Fibroblast of skin of right biceps (primary cell): ENCODE data around the gene YBX2.

Source experiments
- DNase-seq: peaks from one replicate; pipeline ENCODE4 v3.0.0-alpha.2; 2013

YBX2 gene

DNA sequence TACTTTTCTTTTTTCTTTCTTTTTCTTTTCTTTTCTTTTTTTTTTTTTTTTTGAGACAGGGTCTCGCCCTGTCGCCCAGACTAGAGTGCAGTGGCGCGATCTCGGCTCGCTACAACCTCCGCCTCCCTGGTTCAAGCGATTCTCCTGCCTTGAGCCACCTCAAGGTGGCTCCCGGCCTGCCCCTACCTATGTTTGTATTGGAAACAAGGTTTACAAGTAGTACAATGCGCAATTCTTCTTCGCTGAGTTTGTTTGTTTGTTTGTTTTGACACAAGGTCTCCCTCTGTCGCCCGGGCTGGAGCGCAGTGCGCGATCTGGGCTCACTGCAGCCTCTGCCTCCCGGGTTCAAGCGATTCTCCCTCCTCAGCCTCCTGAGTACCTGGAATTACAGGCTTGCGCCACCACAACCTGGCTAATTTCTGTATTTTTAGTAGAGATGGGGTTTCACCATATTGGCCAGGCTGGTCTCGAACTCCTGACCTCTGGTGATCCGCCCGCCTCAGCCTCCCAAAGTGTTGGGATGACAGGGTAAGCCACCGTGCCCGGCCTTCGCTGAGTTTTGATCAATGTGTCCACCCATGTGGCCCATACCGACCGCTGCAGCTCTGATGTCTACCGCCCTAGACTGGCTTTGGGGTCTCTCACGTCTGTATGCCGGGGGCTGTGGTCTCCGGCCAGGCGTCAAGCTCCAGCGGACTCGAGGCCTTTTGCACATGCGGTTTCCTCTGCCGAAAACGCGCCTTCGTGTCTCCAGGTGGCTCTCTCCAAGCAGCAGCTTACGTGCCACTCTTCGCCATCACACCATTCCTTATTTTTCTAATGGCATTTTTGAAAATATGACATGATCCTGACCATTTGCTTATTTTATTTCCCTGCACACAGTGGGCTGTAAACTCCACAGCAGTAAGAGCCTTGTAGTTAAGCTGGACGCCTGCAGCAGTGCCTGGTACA, 1.1 kb upstream of the YBX2 start:
- DNase-seq = no peak

DNA sequence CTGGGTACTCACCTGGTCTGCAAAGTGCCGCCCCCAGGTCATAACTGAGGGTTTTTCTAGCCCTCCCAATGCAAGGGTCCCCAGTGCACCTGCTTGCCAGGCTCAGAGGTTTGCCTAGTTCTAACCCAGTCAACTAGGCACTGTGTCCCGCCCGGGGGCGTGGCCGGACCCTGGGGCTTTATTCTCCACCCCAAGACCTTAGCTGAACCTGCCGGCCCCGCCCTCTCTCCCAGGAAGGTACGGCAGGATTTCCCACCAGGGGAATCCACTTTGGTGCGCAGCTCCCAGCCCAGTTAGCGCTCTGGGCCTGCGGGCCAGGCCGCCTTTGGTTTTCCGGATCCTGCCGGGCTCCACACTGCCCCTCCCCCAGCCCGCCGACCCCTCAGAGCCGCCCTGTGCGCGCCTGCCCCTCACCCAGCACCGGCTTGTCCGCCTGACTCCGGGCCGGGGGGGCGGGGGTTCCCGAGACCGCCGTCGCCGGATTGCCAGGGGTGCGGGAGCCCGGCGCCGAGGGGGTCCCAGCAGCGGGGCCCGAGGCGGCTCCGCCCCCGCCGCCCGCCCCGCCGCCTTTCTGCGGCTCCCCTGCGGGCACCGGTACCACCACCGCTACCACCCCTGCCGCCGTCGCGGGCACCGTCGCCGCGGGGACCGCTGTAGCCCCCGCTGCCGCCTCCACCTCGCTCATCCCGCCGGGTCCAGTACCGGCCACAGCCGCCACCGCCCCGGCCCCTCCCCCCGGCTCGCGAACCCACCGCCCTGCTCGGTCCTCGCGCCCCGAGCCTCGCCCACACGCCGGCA, 424 bp downstream of the YBX2 start:
- no peak for DNase-seq

DNA sequence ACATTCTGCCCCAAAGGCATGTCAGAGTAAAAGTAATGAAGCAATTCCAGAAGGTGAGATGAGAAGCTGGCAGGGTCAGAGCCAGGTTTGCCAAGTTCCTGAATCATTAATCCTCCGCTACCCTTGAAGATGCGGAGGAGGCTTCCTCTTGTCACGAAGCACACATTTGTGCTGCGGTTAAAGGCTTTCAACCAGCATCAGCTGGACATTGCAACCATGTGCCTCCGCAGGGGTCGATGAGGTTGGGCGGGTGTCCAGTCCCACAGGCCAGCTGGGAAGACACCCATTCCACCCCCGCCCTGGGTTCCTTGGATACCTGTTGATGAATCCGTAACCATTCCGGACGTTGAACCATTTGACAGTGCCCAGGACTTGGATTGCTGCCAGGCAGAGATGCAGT, 1.3 kb downstream of the YBX2 start:
- DNase-seq = no peak

DNA sequence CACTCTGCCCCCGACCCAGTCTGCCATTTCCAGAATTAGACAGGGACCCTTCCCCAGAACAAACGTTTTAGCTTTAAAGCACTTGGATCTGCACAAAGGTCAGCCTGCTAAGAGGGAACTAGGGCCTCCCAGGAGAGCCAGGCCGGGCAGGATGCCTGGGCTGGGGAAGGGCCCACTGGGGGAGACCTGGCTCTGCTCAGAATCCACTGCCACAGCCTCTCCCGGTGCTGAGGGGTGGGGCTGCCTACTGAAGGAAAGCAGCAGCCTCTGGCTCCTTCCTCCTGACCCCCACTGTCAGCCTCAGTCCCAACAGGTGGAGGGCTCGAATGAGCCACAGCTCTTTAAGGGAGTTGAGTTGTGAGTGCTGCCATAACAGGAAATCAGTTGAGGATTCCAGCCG, 1.7 kb downstream of the YBX2 start:
- DNase-seq = no peak

DNA sequence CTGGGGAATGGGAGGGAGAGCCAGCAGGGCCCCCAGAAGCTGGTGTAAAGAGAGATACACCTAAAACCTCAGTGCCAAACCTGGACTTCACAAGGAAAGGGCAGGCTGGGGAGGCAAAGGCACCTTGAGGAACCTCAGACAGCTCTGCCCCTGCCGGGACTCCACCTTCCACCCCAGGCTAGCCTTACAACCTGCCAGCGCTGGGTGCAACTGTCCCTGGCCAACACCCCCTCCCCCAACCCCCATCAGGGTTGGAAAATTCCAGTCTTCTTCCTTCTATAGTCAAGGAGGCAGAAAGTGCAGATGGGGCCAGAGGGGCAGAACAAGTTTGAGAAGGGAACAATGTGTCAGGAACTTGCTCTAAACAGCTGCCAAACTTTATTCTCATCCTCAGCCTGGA, 2.2 kb downstream of the YBX2 start:
- no peak for DNase-seq

DNA sequence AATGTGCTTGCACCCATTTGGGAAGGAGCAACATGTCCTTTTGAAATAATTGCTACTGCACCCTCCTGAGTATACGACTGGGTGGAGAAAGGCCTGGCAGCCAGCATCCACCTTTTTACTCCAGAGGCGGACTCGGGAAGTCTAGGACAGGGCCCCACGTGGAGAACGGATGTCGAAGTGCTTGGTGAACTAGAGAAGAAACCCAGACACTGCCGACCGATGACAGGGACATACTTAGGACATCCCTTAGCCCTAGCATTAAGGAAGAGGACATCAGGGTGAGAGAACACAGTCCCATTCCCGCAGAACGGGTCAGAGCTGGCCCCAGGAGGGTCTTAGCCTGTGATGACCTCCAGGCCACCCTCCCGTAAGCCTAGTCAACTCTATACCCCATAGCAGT, 3.8 kb downstream of the YBX2 start:
- no peak for DNase-seq

DNA sequence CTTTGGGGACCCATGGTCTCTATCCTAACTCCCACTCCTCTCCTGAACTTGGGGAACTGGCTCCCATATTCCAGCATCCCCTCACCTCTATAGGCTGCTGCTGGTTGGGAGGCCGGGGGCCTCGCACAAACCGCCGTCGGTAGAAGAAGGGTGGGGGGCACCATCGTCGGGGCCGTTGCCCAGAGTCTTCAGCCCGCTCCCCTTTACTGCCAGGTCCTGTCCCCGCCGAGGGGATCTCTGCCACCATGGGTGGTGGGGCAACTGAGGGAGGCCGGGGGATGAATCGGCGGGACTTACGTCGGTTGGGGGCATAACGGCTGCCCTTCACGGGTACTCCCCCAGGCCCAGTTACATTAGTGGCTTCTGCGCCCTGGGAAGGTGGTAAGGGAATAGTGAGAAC, 4.3 kb downstream of the YBX2 start:
- DNase-seq = no peak

DNA sequence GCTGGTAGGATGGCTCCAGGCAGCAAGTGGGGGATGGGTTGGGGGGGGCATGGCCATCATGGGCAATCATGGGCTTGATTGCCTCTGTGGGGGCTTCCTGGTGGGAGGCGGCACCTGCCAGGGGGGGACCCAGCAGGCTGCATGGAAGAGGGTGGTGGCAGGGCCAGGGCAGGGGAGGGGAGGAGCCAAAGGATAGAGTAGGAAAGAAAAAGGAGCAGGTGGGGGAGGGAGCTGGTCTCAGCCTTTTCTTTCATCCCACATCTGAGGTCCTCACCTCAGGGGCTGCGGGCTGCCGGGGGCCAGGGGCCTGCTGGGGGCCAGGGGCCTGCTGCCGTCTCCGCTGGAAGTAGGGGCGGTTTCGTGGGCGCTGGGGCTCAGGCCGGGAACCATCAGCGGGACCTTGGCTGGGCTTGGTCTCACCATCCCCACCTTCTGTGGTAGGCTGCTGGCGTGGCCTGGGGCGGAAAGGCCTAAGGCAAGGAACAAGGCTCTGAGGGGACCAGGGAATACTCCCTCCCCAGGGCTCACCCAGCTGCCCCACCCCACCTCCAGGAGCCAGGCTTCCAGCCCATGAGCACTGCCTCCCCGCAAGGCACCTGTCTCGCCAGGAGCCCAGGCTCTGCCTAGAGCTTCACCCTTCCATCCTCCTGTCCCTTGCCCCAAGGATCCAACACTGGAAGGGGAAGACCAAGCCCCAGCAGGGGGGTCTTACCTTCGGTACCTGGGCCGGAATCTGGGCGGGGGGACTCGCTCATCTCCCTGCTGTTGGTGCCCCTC, 5.0 kb downstream of the YBX2 start:
- DNase-seq = no peak

DNA sequence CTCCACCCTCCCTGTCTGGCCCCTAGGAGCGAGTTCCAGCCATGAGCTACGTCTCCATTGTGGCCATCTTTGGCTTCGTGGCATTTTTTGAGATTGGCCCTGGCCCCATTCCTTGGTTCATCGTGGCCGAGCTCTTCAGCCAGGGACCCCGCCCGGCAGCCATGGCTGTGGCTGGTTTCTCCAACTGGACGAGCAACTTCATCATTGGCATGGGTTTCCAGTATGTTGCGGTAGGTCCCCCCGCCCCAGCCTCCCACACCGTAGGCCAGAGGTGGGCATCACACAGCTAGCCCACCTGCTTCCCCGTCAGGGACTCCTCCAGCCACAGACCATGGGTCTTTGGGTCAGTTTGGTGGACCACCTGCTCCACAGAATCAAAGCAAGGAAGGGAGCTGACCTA, 8.8 kb downstream of the YBX2 start:
- DNase-seq = no peak

DNA sequence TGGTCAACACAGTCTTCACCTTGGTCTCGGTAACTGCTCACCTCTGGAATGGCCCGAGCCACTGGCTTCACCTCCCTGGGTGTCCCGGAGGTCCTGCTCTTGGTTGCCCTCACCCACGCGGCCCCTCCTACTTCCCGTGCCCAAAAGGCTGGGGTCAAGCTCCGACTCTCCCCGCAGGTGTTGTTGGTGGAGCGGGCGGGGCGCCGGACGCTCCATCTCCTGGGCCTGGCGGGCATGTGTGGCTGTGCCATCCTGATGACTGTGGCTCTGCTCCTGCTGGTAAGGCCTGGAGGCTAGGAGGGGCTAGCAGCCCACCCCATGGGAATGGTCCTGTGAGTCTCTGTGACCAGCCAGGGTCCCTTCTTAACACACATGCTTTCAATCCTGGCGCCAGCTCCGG, 9.5 kb downstream of the YBX2 start:
- no peak for DNase-seq

DNA sequence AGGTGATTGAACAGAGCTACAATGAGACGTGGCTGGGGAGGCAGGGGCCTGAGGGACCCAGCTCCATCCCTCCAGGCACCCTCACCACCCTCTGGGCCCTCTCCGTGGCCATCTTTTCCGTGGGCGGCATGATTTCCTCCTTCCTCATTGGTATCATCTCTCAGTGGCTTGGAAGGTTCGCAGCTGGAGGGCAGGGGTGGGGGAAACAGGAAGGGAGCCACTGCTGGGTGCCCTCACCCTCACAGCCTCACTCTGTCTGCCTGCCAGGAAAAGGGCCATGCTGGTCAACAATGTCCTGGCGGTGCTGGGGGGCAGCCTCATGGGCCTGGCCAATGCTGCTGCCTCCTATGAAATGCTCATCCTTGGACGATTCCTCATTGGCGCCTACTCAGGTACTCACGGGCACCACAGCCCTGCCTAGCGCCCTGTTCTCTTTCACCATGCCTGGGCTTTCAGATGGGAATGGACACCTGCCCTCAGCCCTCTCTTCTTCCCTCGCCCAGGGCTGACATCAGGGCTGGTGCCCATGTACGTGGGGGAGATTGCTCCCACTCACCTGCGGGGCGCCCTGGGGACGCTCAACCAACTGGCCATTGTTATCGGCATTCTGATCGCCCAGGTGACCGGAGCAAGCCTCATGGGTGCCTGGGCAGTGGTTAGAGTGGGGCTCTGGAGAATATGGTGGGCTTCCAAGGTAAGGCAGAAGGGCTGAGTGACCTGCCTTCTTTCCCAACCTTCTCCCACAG, 10.8 kb downstream of the YBX2 start:
- DNase-seq = no peak

DNA sequence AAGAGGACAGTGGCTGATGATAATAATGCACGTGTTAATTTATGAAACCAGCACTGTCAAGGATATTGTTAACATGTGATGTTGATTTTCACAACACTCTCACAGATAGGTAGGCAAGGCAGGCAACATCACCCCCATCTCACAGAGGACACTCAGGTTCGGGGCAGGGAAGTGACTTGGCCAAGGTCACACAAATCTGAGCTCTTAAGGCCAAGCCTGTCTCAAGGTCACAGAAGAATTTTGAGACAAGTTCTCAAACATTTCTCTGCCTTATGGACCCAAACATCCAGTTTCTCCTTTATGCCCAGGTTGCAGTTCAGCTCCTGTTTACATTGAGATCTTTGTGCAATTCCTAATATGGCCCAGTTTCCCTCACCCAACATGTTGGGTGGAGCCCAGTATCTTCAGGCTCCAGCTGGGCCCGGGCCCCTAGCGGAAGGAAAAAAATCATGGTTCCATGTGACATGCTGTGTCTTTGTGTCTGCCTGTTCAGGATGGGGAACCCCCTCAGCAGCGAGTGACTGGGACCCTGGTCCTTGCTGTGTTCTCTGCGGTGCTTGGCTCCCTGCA, 11.6 kb downstream of the YBX2 start:
- no peak for DNase-seq

DNA sequence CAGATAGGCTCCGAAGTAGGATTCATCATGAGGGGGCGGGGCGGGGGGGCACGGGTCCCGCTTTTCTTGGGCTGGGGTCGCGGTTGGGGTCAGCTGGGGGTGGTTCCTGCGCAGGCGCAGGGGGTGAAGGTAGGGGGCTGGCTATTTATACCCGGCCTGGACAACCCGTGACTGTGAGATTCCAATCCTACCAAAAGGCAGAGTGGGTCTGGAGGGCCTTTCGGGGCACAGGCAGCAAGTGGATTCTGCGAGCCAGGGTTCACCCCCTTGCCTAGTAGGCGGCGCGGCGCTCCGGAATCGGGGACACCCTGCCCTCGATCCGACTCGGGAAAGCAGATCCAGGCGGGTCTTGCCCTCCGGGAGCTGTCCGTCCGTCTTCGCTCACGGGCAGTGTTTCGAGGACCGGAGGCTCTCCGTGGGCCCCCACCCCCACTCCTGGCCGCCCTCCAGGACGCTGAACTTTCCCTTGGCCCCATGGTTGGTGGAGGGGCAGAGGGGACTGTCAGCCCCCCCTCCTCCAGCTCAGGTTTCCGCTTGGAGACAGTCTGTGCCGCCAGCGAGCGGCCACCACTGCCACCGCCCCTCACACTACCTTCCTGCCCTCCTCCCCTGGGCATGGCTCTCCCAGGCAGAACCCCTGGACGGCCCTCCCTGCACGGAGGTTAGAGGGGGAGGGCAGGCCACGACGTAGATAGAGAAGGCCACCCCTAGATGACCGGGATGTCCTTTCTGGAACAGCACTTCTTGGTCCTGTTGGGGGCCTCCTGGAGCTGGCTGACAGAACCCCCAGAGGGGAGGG, 12.3 kb downstream of the YBX2 start:
- DNase-seq = no peak

DNA sequence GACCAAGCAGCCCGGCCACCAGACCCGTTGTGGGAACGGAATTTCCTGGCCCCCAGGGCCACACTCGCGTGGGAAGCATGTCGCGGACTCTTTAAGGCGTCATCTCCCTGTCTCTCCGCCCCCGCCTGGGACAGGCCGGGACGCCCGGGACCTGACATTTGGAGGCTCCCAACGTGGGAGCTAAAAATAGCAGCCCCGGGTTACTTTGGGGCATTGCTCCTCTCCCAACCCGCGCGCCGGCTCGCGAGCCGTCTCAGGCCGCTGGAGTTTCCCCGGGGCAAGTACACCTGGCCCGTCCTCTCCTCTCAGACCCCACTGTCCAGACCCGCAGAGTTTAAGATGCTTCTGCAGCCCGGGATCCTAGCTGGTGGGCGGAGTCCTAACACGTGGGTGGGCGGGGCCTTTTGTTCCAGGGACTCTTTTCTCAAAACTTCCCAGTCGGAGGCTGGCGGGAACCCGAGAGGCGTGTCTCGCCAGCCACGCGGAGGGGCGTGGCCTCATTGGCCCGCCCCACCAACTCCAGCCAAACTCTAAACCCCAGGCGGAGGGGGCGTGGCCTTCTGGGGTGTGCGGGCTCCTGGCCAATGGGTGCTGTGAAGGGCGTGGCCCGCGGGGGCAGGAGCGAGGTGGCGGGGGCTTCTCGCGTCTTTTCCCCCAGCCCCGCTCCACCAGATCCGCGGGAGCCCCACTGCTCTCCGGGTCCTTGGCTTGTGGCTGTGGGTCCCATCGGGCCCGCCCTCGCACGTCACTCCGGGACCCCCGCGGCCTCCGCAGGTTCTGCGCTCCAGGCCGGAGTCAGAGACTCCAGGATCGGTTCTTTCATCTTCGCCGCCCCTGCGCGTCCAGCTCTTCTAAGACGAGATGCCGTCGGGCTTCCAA, 13.1 kb downstream of the YBX2 start, which contains the start of gene SLC2A4:
Gene SLC2A4, plus strand, starts transcription at position 645 of the 879 bp plus-strand sequence. Its CDS starts 217 bp downstream, at position 862.
- DNase-seq = peak; percentile 94

DNA sequence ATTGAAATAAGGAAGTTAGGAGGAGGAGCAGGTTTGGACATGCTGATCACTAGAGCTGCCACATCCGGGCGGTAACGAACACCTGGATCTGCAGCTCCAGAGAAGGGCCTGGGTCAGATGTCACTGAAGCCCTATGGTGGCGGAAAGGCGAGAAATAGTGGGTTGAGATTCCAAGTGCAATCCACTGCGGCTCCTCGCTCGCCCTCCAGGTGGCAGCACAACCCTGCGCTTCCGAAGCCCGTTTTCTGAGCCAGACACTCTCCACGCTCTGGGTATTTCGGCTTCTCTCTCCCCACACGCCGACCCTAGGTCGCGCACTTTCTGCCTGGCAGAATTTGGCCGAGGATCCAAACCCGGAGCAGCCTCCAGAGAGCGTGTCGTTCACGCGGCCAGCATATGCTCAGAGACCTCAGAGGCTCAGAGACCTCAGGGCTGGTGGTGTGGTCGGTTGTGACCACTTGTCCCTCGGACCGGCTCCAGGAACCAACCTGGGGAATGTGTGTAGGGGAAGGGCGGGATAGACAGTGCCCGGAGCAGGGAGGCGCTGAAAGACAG, 13.8 kb downstream of the YBX2 start:
- peak; percentile 68 for DNase-seq

DNA sequence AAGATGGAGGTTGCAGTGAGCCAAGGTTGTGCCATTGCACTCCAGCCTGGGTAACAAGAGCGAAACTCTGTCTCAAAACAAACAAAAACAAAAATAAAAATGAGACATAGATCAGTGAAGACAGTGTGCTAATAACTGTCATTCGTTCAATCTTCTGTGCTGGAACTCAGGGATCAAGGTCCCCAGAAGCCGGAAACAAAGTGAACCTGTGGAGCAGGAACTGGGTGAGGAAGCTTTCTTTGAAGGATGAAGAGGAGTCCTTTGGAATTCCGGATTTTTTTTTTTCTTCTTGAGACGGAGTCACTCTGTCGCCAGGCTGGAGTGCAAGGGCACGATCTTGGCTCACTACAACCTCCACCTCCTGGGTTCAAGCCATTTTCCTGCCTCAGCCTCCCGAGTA, 15.0 kb downstream of the YBX2 start:
- DNase-seq = no peak

DNA sequence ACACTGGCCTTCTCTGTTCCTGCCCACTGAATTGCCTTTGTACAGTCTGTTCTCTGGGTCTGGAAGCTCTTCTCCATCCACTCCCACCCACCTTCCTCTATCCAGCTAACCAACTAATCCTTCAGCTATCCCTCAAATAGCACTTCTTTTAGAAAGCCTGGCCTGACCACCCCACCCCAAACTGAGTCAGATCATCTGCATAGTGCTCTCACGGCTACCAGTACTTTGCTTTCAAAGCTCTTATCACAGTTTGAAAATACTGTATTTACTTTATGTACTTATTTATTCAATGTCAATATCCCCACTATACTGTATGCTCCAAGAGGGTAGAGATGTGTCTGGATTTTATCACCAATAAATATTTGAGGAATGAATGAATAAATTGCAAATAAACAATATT, 27.7 kb downstream of the YBX2 start:
- no peak for DNase-seq

DNA sequence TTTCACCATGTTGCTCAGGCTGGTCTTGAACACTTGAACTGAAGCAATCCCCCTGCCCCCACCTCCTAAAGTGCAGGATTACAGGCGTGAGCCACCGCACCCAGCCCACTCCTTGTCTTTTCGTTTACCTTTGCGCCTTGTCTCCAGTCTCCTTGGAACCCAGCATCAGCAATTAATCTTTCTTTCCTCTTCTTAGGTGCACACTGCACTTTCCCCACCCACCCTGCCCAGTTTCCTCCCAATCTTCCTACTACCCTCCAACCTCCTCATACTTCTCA, 30.7 kb downstream of the YBX2 start:
- DNase-seq = no peak

DNA sequence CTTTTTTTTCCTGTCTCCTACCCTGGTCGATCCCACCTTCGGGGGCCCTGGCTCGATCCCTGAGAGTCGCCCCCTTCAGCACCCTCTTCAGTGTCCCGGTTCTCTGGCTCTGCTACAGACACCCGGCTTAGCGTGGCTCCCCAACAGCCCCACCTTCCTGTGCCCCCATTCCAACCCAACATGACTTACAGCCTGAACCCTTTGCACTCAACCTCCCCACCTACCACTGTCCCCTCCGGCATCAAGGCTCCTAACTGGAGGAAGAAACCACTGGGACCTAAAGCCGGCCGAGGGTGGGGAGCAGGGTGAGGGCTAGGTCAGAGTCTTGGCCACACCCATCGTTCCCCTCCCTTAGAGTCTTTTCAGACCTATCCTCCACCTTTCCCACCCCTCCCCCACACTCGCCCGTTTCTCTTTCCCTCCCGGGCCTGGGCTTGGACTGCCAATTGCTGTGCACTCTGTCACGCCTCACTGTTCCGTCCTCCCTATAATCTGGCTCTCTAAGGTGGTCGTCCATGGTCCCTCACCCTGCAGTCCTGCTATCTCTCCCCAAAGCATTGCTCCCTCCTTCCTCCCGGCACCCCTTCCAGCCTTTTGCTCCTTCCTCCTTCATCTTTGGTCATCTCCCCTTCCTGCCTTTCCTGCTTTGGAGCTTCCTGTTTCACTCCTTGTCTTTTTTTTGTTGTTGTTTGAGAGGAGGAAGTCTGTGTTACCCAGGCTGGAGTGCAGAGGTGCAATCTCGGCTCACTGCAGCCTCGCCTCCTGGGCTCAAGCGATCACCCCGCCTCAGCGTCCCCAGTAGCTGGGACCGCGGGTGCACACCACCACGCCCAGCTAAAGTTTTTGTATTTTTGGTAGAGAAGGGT, 31.3 kb downstream of the YBX2 start:
- DNase-seq = no peak
